ENCODE data around the gene DLG2. TPM values are rescaled to one million over a fixed set of nuclear protein-coding genes. Genes with fewer than 3 reads are reported as not detected.

DLG2 gene
- total RNA-seq, 1 donor from 2014 or later: 1.8 TPM

DNA sequence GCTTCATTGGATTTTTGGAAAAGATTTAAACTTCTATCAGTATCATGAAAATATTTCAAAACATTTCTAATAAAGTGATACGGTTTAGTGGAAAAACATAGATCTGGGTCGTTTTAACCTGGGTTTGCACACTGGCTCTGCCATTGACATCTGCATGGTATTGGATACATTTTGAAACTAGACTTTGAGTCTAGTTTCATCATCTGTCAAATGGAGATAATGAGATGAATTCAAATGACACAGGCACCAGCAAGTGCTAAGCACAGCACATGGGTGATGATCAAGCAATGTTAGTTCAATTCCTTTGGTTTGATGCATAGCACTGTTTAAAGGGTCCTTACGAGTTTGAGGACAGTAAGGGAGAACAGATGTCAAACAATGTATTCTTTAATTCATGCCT, 1522.0 kb downstream of the DLG2 start:
- H3K36me3 ChIP-seq (ENCODE audit: insufficient read depth, low read length): no peaks in the 10 kb centered on the region
- H3K27ac Mint-ChIP-seq (ENCODE audit: unreplicated experiment): no peak overlapping the region
- H3K9me3 Mint-ChIP-seq (ENCODE audit: unreplicated experiment): no peaks in the 10 kb centered on the region
- no peaks in the 10 kb centered on the region for H3K9me3 ChIP-seq (ENCODE audit: insufficient read depth, low read depth, low read length)
- H3K9ac ChIP-seq (ENCODE audit: low read length): no peak overlapping the region
- H3K4me1 Mint-ChIP-seq (ENCODE audit: low read depth, unreplicated experiment): peaks cover 6% of the 10 kb centered on the region
- TF ChIP-seq, protein P1, sequence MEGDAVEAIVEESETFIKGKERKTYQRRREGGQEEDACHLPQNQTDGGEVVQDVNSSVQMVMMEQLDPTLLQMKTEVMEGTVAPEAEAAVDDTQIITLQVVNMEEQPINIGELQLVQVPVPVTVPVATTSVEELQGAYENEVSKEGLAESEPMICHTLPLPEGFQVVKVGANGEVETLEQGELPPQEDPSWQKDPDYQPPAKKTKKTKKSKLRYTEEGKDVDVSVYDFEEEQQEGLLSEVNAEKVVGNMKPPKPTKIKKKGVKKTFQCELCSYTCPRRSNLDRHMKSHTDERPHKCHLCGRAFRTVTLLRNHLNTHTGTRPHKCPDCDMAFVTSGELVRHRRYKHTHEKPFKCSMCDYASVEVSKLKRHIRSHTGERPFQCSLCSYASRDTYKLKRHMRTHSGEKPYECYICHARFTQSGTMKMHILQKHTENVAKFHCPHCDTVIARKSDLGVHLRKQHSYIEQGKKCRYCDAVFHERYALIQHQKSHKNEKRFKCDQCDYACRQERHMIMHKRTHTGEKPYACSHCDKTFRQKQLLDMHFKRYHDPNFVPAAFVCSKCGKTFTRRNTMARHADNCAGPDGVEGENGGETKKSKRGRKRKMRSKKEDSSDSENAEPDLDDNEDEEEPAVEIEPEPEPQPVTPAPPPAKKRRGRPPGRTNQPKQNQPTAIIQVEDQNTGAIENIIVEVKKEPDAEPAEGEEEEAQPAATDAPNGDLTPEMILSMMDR (IDR thresholded peaks at IDR 0.05; ENCODE audit: insufficient read depth, low read depth, low read length): no peak
- TF ChIP-seq EZH2 (IDR thresholded peaks at IDR 0.05; ENCODE audit: insufficient read depth, low read length): no peak
- H3K4me2 ChIP-seq (ENCODE audit: low read length): no peak overlapping the region
- no peak overlapping the region for H3K4me3 ChIP-seq (ENCODE audit: insufficient read depth, low read depth, low read length)
- no peak overlapping the region for H3K27ac ChIP-seq (ENCODE audit: low read depth, low read length)
- no peak overlapping the region for H2AFZ ChIP-seq (ENCODE audit: low read depth, low read length)
- DNase-seq (ENCODE audit: low read depth) (no peak), FAIRE-seq (no peak)
- H3K4me1 ChIP-seq (ENCODE audit: insufficient read depth, low read length): no peaks in the 10 kb centered on the region
- H3K36me3 Mint-ChIP-seq (ENCODE audit: low read depth, unreplicated experiment): no peaks in the 10 kb centered on the region
- no peak overlapping the region for H3K4me3 Mint-ChIP-seq (ENCODE audit: unreplicated experiment)
- H3K27me3 Mint-ChIP-seq (ENCODE audit: low read depth, unreplicated experiment): no peaks in the 10 kb centered on the region
- no peaks in the 10 kb centered on the region for H3K79me2 ChIP-seq (ENCODE audit: insufficient read depth, low read length)
- no peaks in the 10 kb centered on the region for H4K20me1 ChIP-seq (ENCODE audit: insufficient read depth, low read length)
- no peaks in the 10 kb centered on the region for H3K27me3 ChIP-seq (ENCODE audit: insufficient read depth, low read length)

DNA sequence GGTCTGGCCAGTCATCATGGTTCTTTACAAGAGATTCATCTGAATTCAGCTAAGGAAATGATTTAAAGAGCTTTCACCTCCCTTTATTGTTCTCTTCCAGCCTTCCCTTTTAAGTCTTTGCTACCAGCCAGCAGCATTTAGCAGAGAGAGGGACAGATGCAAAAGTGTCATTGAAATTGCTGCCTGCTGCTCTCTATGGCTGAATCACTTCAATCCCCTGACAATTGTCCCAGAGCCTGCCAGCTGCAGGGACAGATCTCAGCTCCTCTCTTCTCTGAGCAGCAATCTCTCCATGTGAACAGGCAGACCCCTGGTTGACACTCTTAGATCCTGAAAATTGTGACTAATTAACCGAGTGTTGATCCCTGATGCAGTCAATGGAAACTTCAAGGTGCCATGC, 1524.0 kb downstream of the DLG2 start:
- no peak overlapping the region for H3K27ac ChIP-seq (ENCODE audit: low read depth, low read length)
- H3K79me2 ChIP-seq (ENCODE audit: insufficient read depth, low read length): no peaks in the 10 kb centered on the region
- H3K4me1 ChIP-seq (ENCODE audit: insufficient read depth, low read length): no peaks in the 10 kb centered on the region
- no peak overlapping the region for H3K4me2 ChIP-seq (ENCODE audit: low read length)
- no peaks in the 10 kb centered on the region for H4K20me1 ChIP-seq (ENCODE audit: insufficient read depth, low read length)
- Mint-ChIP-seq H3K9me3 (ENCODE audit: unreplicated experiment) (no peaks in the 10 kb centered on the region), H3K4me1 (ENCODE audit: low read depth, unreplicated experiment) (peaks cover 6% of the 10 kb centered on the region), H3K27ac (ENCODE audit: unreplicated experiment) (no peak overlapping the region), H3K36me3 (ENCODE audit: low read depth, unreplicated experiment) (no peaks in the 10 kb centered on the region), H3K27me3 (ENCODE audit: low read depth, unreplicated experiment) (no peaks in the 10 kb centered on the region), H3K4me3 (ENCODE audit: unreplicated experiment) (no peak overlapping the region)
- no peaks in the 10 kb centered on the region for H3K36me3 ChIP-seq (ENCODE audit: insufficient read depth, low read length)
- no peak overlapping the region for H2AFZ ChIP-seq (ENCODE audit: low read depth, low read length)
- no peak for TF ChIP-seq EZH2 (IDR thresholded peaks at IDR 0.05; ENCODE audit: insufficient read depth, low read length)
- TF ChIP-seq, protein P1 (IDR thresholded peaks at IDR 0.05; ENCODE audit: insufficient read depth, low read depth, low read length): no peak
- no peaks in the 10 kb centered on the region for H3K27me3 ChIP-seq (ENCODE audit: insufficient read depth, low read length)
- DNase-seq (ENCODE audit: low read depth) (no peak), FAIRE-seq (no peak)
- no peak overlapping the region for H3K4me3 ChIP-seq (ENCODE audit: insufficient read depth, low read depth, low read length)
- no peaks in the 10 kb centered on the region for H3K9me3 ChIP-seq (ENCODE audit: insufficient read depth, low read depth, low read length)
- no peak overlapping the region for H3K9ac ChIP-seq (ENCODE audit: low read length)

DNA sequence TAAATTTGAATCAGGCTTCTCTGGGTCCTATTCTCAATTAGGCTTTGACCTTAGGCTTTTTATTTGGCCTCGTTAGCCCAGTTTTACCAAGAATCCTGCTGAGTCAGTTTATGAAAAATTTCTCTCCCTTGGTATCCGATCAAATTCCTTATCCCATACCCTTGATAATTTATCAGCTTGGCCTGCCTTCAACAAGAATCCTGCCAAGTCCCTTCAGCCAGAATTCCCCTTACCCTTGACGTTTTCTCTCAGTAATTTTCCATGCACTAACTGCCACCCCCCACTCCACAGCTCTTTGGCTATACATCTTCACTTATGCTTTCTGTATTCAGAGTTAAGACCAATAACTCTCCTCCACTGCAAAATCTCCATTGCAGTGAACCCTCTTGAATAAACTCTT, 1530.0 kb downstream of the DLG2 start:
- DNase-seq (ENCODE audit: low read depth) (peak; percentile 7), FAIRE-seq (no peak)
- no peaks in the 10 kb centered on the region for H3K9me3 ChIP-seq (ENCODE audit: insufficient read depth, low read depth, low read length)
- TF ChIP-seq EZH2 (IDR thresholded peaks at IDR 0.05; ENCODE audit: insufficient read depth, low read length): no peak
- TF ChIP-seq, protein P1 (IDR thresholded peaks at IDR 0.05; ENCODE audit: insufficient read depth, low read depth, low read length): no peak
- no peaks in the 10 kb centered on the region for H3K27me3 ChIP-seq (ENCODE audit: insufficient read depth, low read length)
- Mint-ChIP-seq H3K4me1 (ENCODE audit: low read depth, unreplicated experiment) (peaks cover 9% of the 10 kb centered on the region), H3K9me3 (ENCODE audit: unreplicated experiment) (no peaks in the 10 kb centered on the region), H3K4me3 (ENCODE audit: unreplicated experiment) (no peak overlapping the region), H3K27me3 (ENCODE audit: low read depth, unreplicated experiment) (no peaks in the 10 kb centered on the region), H3K36me3 (ENCODE audit: low read depth, unreplicated experiment) (no peaks in the 10 kb centered on the region), H3K27ac (ENCODE audit: unreplicated experiment) (no peak overlapping the region)
- no peaks in the 10 kb centered on the region for H4K20me1 ChIP-seq (ENCODE audit: insufficient read depth, low read length)
- no peak overlapping the region for H3K4me3 ChIP-seq (ENCODE audit: insufficient read depth, low read depth, low read length)
- H3K79me2 ChIP-seq (ENCODE audit: insufficient read depth, low read length): no peaks in the 10 kb centered on the region
- peak overlapping the region; percentile 8 for H3K4me2 ChIP-seq (ENCODE audit: low read length)
- H2AFZ ChIP-seq (ENCODE audit: low read depth, low read length): no peak overlapping the region
- no peak overlapping the region for H3K9ac ChIP-seq (ENCODE audit: low read length)
- no peak overlapping the region for H3K27ac ChIP-seq (ENCODE audit: low read depth, low read length)
- no peaks in the 10 kb centered on the region for H3K4me1 ChIP-seq (ENCODE audit: insufficient read depth, low read length)
- H3K36me3 ChIP-seq (ENCODE audit: insufficient read depth, low read length): no peaks in the 10 kb centered on the region
